PC-9 (cell line): ENCODE results near the gene TBX15. TPM values are rescaled to one million over a fixed set of nuclear protein-coding genes. Genes with fewer than 3 reads are reported as not detected.

Experiments used
- BruUV-seq: library from RNA; stranded (reverse); fragments of 400-500 nt; replicated peaks from 2 replicates; lab custom pipeline; 2021; lab: Mats Ljungman, UMichigan
- CTCF ChIA-PET: fragments of 300-600 bp; sonication (Branson Sonifier 250); formaldehyde crosslinking; loops from one replicate; lab custom pipeline; 2022; ENCODE audit warnings: antibody characterized with exemption; lab: Charles Lee
- POLR2A ChIA-PET: fragments of 300-600 bp; sonication (Branson Sonifier 250); formaldehyde crosslinking; loops from one replicate; lab custom pipeline; 2022; ENCODE audit warnings: antibody characterized with exemption; ENCODE audit not compliant: unreplicated experiment; lab: Charles Lee
- DNase-seq, 2 experiments: peaks; one replicate each; pipeline versions ENCODE4 v3.0.0 to v3.0.0-alpha.2; 2015 to 2022; ENCODE audit warnings: mixed read lengths in 1 of 2
- H2AFZ ChIP-seq: fragments of 200-600 bp; sonication (generic); 2 replicates; pipeline ENCODE4 v1.8.1; 2017; ENCODE audit warnings: antibody characterized with exemption
- H3F3A ChIP-seq: fragments of 200-600 bp; sonication (generic); 2 replicates; pipeline ENCODE4 v1.8.1; 2017; ENCODE audit warnings: antibody characterized with exemption, mild to moderate bottlenecking, low read depth; ENCODE audit not compliant: insufficient read depth
- H3K27ac ChIP-seq: fragments of 200-600 bp; sonication (generic); 2 replicates; pipeline ENCODE4 v1.6.1; 2016; ENCODE audit warnings: mixed run types
- H3K27me3 ChIP-seq: fragments of 200-600 bp; sonication (generic); 2 replicates; pipeline ENCODE4 v1.6.1; 2016; ENCODE audit warnings: low read depth, mixed run types; ENCODE audit not compliant: insufficient read depth
- H3K36me3 ChIP-seq: fragments of 200-600 bp; sonication (generic); 2 replicates; pipeline ENCODE4 v1.6.1; 2016; ENCODE audit warnings: low read depth, mixed run types
- H3K4me1 ChIP-seq: fragments of 200-600 bp; sonication (generic); replicated peaks from 2 replicates; pipeline ENCODE4 v1.6.1; 2016; ENCODE audit warnings: mixed run types; ENCODE audit not compliant: insufficient read depth
- H3K4me2 ChIP-seq: fragments of 200-600 bp; sonication (generic); 2 replicates; pipeline ENCODE4 v1.6.1; 2017; ENCODE audit warnings: mixed run types
- H3K4me3 ChIP-seq: fragments of 200-600 bp; sonication (generic); 2 replicates; pipeline ENCODE4 v1.6.1; 2016; ENCODE audit warnings: mixed run types
- H3K79me2 ChIP-seq: fragments of 200-600 bp; sonication (generic); 2 replicates; pipeline ENCODE4 v1.6.1; 2017; ENCODE audit warnings: low read depth, mixed run types
- H3K9me2 ChIP-seq: fragments of 200-600 bp; sonication (generic); 2 replicates; pipeline ENCODE4 v1.8.1; 2017; ENCODE audit warnings: mild to moderate bottlenecking; ENCODE audit not compliant: insufficient read depth
- H3K9me3 ChIP-seq: fragments of 200-600 bp; sonication (generic); 2 replicates; pipeline ENCODE4 v1.8.1; 2016; ENCODE audit warnings: low read depth; ENCODE audit not compliant: insufficient read depth
- H4K20me1 ChIP-seq: fragments of 200-600 bp; sonication (generic); 2 replicates; pipeline ENCODE4 v1.8.1; 2017; ENCODE audit not compliant: insufficient read depth
- EZH2 ChIP-seq: fragments of 200-600 bp; sonication (generic); IDR thresholded peaks from 2 replicates; pipeline ENCODE4 v1.8.0; 2017; ENCODE audit warnings: antibody characterized with exemption, low read depth
- intact Hi-C: fragments of 100-400 bp; cut with micrococcal nuclease; formaldehyde crosslinking; loops from one replicate; pipeline ENCODE4 v1.10.0; 2022; ENCODE audit not compliant: unreplicated experiment
- total RNA-seq: library from RNA; stranded (reverse); gene quantifications from 2 replicates; pipeline ENCODE4 v1.2.3, GENCODE V29; 2021
- TF ChIP-seq, protein P1 (sequence below): fragments of 200-600 bp; sonication (generic); conservative IDR thresholded peaks from 2 replicates; pipeline ENCODE4 v1.6.1; 2017; ENCODE audit warnings: mixed run types, antibody characterized with exemption, mild to moderate bottlenecking, moderate library complexity

TBX15 gene
- total RNA-seq, 1 experiment from 2014 or later, result not detected

DNA sequence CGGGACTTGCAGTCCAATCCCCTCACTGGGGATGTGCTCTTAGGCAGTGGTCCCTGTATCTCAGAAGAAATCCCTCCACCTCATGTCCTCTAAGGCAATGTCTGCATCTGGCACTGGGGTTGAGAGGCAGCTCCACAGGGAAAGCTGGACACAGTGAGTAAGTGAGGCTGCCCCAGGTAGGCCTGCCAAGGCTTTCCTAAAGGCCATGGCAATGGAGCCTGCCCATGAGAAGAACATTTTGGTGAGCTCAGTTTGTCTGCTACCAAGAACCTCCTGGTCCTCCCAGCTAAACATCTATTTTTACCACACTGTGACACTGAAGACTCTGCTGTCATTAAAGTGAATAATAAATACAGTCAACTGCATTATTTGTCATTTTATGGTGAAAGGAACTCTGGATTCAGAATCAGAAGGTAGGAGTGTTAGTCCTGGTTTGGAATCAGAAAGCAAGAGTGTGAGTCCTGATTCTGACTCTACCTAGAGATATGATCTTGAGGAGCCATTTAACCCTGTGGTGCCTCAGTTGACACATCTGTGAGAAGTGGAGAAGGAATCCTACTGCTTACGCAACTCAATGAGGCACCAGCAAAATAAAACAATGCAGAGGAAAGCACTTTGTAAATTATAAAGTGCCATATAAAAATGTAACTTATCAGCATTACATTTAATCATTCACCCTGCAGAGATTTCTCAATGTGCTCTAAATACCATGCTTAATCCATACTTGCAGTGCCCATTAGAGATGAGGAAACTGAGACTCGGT is 41.0 kb downstream of the TBX15 start:
- BruUV-seq, result no TSS peak
- no peak overlapping the region for H2AFZ ChIP-seq
- H3K27ac ChIP-seq, result no peak overlapping the region
- DNase-seq, result no peak
- intact Hi-C loops, result no loop called here
- no peaks in the 10 kb centered on the region for H3K9me3 ChIP-seq
- ChIA-PET POLR2A (no interaction called here), CTCF (no interaction called here)
- H3K4me1 ChIP-seq, result no peaks in the 10 kb centered on the region
- H3K4me2 ChIP-seq, result no peak overlapping the region
- H3K9me2 ChIP-seq, result no peaks in the 10 kb centered on the region
- H3K4me3 ChIP-seq, result no peak overlapping the region
- TF ChIP-seq EZH2, result no peak
- TF ChIP-seq, protein P1, sequence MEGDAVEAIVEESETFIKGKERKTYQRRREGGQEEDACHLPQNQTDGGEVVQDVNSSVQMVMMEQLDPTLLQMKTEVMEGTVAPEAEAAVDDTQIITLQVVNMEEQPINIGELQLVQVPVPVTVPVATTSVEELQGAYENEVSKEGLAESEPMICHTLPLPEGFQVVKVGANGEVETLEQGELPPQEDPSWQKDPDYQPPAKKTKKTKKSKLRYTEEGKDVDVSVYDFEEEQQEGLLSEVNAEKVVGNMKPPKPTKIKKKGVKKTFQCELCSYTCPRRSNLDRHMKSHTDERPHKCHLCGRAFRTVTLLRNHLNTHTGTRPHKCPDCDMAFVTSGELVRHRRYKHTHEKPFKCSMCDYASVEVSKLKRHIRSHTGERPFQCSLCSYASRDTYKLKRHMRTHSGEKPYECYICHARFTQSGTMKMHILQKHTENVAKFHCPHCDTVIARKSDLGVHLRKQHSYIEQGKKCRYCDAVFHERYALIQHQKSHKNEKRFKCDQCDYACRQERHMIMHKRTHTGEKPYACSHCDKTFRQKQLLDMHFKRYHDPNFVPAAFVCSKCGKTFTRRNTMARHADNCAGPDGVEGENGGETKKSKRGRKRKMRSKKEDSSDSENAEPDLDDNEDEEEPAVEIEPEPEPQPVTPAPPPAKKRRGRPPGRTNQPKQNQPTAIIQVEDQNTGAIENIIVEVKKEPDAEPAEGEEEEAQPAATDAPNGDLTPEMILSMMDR, result no peak
- H4K20me1 ChIP-seq, result no peaks in the 10 kb centered on the region
- H3K79me2 ChIP-seq, result no peaks in the 10 kb centered on the region
- H3K27me3 ChIP-seq, result peaks cover 12% of the 10 kb centered on the region
- H3F3A ChIP-seq, result no peaks in the 10 kb centered on the region
- no peaks in the 10 kb centered on the region for H3K36me3 ChIP-seq

DNA sequence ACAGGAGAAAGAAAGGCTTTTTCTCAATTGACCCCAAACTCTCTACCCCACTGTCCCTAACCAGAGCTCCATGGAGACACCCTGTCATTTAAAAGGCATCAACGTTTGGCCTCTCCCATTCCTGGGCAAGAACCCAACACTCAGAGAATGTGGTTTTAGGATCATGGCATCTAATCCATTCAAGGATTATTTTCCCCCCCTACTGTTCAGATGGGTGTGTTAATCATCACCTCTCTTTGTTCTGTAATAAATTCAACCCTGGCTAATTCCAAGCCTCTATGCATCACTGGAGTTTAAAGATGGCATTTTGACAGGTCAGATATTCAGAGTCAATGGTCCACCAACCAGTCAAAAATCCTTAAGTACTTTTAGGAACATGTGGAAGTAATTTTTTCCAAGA is 42.7 kb downstream of the TBX15 start:
- no peak for TF ChIP-seq EZH2
- TF ChIP-seq, protein P1, result no peak
- intact Hi-C loops, result no loop called here
- Histone ChIP-seq H3K79me2 (no peaks in the 10 kb centered on the region), H3F3A (no peaks in the 10 kb centered on the region), H3K4me1 (no peaks in the 10 kb centered on the region), H3K27ac (no peak overlapping the region), H3K9me3 (no peaks in the 10 kb centered on the region), H4K20me1 (no peaks in the 10 kb centered on the region), H3K4me3 (no peak overlapping the region), H3K4me2 (no peak overlapping the region), H2AFZ (no peak overlapping the region), H3K9me2 (no peaks in the 10 kb centered on the region), H3K27me3 (peaks cover 28% of the 10 kb centered on the region), H3K36me3 (no peaks in the 10 kb centered on the region)
- no TSS peak for BruUV-seq
- POLR2A ChIA-PET, result no interaction called here
- CTCF ChIA-PET, result no interaction called here
- no peak for DNase-seq

DNA sequence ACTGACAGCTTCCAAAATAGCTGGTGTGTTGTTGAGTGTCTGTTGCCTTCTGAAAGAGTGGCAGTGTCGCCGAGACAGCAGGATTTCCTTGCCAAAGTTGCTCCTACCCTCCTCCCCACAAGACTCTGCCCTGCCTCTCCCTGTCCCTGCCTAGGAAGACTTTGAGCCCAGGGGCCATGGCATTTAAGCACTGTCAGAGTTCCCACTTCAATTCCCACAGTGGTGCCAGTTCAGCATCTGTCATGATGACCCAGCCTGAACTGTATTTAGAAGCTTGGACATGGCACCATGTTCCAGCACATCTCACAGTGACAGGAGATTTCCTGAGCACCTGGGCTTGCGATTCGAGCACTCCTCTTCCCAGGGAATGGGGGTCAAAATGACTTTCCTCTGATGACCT is 43.6 kb downstream of the TBX15 start:
- H3K79me2 ChIP-seq, result no peaks in the 10 kb centered on the region
- H3K4me2 ChIP-seq, result no peak overlapping the region
- H3K27ac ChIP-seq, result no peak overlapping the region
- H3K4me1 ChIP-seq, result no peaks in the 10 kb centered on the region
- peaks cover 38% of the 10 kb centered on the region for H3K27me3 ChIP-seq
- ChIA-PET CTCF (no interaction called here), POLR2A (no interaction called here)
- intact Hi-C loops, result no loop called here
- no peaks in the 10 kb centered on the region for H3K9me3 ChIP-seq
- H3F3A ChIP-seq, result no peaks in the 10 kb centered on the region
- H2AFZ ChIP-seq, result no peak overlapping the region
- BruUV-seq, result no TSS peak
- H3K36me3 ChIP-seq, result no peaks in the 10 kb centered on the region
- H3K9me2 ChIP-seq, result no peaks in the 10 kb centered on the region
- TF ChIP-seq, protein P1, result no peak
- no peak for TF ChIP-seq EZH2
- no peak overlapping the region for H3K4me3 ChIP-seq
- DNase-seq, result no peak
- H4K20me1 ChIP-seq, result no peaks in the 10 kb centered on the region
